ENCODE data around the gene MMRN1.

MMRN1 gene

GRCh38 chr4:89909889-89910288, 15.2 kb downstream of the MMRN1 start:
- DNase-seq, result no peak

GRCh38 chr4:89913623-89914022, 19.0 kb downstream of the MMRN1 start:
- no peak for DNase-seq

GRCh38 chr4:89914609-89915550, 20.2 kb downstream of the MMRN1 start:
- no peak for DNase-seq

- DNase-seq, result no peak
Measured at GRCh38 chr4:89915937-89916336, 21.3 kb downstream of the MMRN1 start.

GRCh38 chr4:89922848-89923416, 28.3 kb downstream of the MMRN1 start:
- DNase-seq, result no peak

GRCh38 chr4:89928838-89929237, 34.2 kb downstream of the MMRN1 start:
- peak; percentile 10 for DNase-seq

GRCh38 chr4:89929425-89930159, 34.9 kb downstream of the MMRN1 start:
- peak; percentile 55 for DNase-seq

- no peak for DNase-seq
Measured at GRCh38 chr4:89939546-89939945, 44.9 kb downstream of the MMRN1 start.

GRCh38 chr4:89939994-89940393, 45.3 kb downstream of the MMRN1 start:
- DNase-seq, result no peak

- no peak for DNase-seq
Measured at GRCh38 chr4:89942811-89943210, 48.2 kb downstream of the MMRN1 start.

GRCh38 chr4:89949782-89950387, 55.2 kb downstream of the MMRN1 start:
- no peak for DNase-seq

- DNase-seq, result no peak
Measured at GRCh38 chr4:89952458-89952857, 57.8 kb downstream of the MMRN1 start.

- DNase-seq, result no peak
Measured at GRCh38 chr4:89954906-89955695, 60.4 kb downstream of the MMRN1 start.

GRCh38 chr4:89957046-89957926, 62.6 kb downstream of the MMRN1 start:
- no peak for DNase-seq

- DNase-seq, result no peak
Measured at GRCh38 chr4:89981789-89982334, 87.2 kb downstream of the MMRN1 start.

GRCh38 chr4:89988268-89988667, 93.6 kb downstream of the MMRN1 start:
- no peak for DNase-seq

GRCh38 chr4:89992744-89993143, 98.1 kb downstream of the MMRN1 start:
- DNase-seq, result no peak

- no peak for DNase-seq
Measured at GRCh38 chr4:89994176-89994873, 99.7 kb downstream of the MMRN1 start.

- DNase-seq, result no peak
Measured at GRCh38 chr4:89995006-89995405, 100.4 kb downstream of the MMRN1 start.

GRCh38 chr4:89995814-89996213, 101.2 kb downstream of the MMRN1 start:
- no peak for DNase-seq

Data from activated CD4-positive, alpha-beta T cell treated with anti-CD3 and anti-CD28 coated beads, Interleukin-10, Interleukin-2, amounts not matched to agents 100 ng/mL and 50 ng/mL, durations not matched to agents 16 hours and 8 hours (primary cell).